Measurements from ENCODE around the gene CYP46A1. TPM values are rescaled to one million over a fixed set of nuclear protein-coding genes. Genes with fewer than 3 reads are reported as not detected.
A peak's percentile ranks its signal among the peaks of the same experiment; 100 is the strongest.

CYP46A1 gene
- total and polyA plus RNA-seq, 4 experiments from 2014 or later, result 0.15 to 0.36 TPM; not detected in 2

DNA sequence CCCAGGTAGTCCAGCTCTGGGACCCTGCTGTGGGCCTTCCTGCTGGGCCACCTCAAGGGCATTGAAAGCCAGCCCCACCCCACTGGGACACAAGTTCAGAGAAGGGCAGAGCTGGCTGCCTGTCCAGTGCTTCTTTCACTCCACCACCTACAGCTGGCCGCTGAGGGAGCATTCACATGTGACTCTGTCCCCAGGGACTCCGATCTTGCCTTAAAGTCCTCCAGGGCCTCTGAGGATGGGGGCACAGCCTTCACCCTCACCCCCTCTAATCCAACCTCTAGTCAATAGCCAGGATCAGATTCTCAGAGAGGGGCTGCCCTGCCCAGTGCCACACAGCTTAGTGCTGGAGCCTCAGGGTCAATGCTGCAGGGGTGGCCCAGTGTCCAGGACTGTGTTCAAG is 5.0 kb upstream of the CYP46A1 start:
- POLR2A ChIA-PET (ENCODE audit: partially characterized antibody), result no interaction called here
- H3K36me3 ChIP-seq (ENCODE audit: insufficient read depth, low read length), result no peaks in the 10 kb centered on the region
- H3K27me3 Mint-ChIP-seq, result peaks cover 0 to 2% of the 10 kb centered on the region in 2 donors
- peaks cover 5 to 21% (median 11%) of the 10 kb centered on the region in 4 donors for H3K4me1 Mint-ChIP-seq
- no peak overlapping the region for H3K4me3 Mint-ChIP-seq
- H3K9me3 Mint-ChIP-seq, result peaks cover 0 to 15% (median 7%) of the 10 kb centered on the region in 8 donors
- no peak for DNase-seq
- intact Hi-C loops (cut with micrococcal nuclease), result no loop called here
- no peak overlapping the region for H3K27ac ChIP-seq (ENCODE audit: low read depth, low read length)
- H3K9me3 ChIP-seq (ENCODE audit: control insufficient read depth in 1 of 2, low read length in 2 of 2), result no peaks in the 10 kb centered on the region
- no peaks in the 10 kb centered on the region for H3K27me3 ChIP-seq (ENCODE audit: insufficient read depth, low read length)
- CTCF ChIA-PET (ENCODE audit: partially characterized antibody), result interaction anchor here (1.4 to 1.8 kb wide), 2 partner anchors 10 to 12 kb away, joined by 3 to 9 read pairs; no protein-coding TSS in a partner anchor
- H3K4me3 ChIP-seq (ENCODE audit: low read length in 2 of 2), result no peak overlapping the region
- H3K27ac Mint-ChIP-seq, result no peak overlapping the region
- peaks cover 0 to 3% of the 10 kb centered on the region in 2 donors for H3K36me3 Mint-ChIP-seq
- H3K4me1 ChIP-seq (ENCODE audit: insufficient read depth, low read length), result peaks cover 26% of the 10 kb centered on the region

DNA sequence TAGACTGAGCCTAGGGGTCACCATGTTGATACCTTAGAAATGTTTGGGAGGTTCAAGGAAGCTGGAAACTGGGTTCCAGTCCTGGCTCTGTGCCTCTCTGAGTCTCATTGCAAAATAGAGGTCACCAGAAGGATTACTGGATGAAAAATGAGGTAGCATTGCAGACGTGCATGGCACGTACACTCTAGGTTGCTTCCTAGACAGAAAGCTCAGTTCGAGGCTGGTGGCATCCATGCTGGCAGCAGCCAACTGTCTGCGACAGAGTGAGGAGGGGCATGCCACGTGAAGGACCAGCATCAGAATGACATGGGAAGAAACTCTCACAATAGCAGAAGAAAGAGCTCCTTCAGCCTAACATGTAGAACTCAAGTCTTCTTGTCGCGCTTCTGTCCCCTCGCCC is 4.6 kb upstream of the CYP46A1 start:
- no peak for DNase-seq
- Histone ChIP-seq H3K27ac (ENCODE audit: low read depth, low read length) (no peak overlapping the region), H3K27me3 (ENCODE audit: insufficient read depth, low read length) (no peaks in the 10 kb centered on the region), H3K4me3 (ENCODE audit: low read length in 2 of 2) (no peak overlapping the region), H3K4me1 (ENCODE audit: insufficient read depth, low read length) (peaks cover 26% of the 10 kb centered on the region), H3K9me3 (ENCODE audit: control insufficient read depth in 1 of 2, low read length in 2 of 2) (no peaks in the 10 kb centered on the region), H3K36me3 (ENCODE audit: insufficient read depth, low read length) (no peaks in the 10 kb centered on the region)
- Mint-ChIP-seq H3K4me1 (peaks cover 5 to 21% (median 11%) of the 10 kb centered on the region in 4 donors), H3K9me3 (peaks cover 0 to 15% (median 7%) of the 10 kb centered on the region in 8 donors), H3K27me3 (peaks cover 0 to 2% of the 10 kb centered on the region in 2 donors), H3K4me3 (no peak overlapping the region), H3K27ac (no peak overlapping the region), H3K36me3 (peaks cover 0 to 3% of the 10 kb centered on the region in 2 donors)
- ChIA-PET POLR2A (ENCODE audit: partially characterized antibody) (no interaction called here), CTCF (ENCODE audit: partially characterized antibody) (interaction anchor here (1.4 to 1.8 kb wide), 2 partner anchors 9 to 12 kb away, joined by 3 to 9 read pairs; no protein-coding TSS in a partner anchor)
- intact Hi-C loops (cut with micrococcal nuclease), result no loop called here

GRCh38 chr14:99679996-99680395 is 4.1 kb upstream of the CYP46A1 start:
- CTCF ChIA-PET (ENCODE audit: partially characterized antibody), result interaction anchor here (1.4 to 1.8 kb wide), 2 partner anchors 9 to 13 kb away, joined by 3 to 9 read pairs; no protein-coding TSS in a partner anchor
- Histone ChIP-seq H3K27ac (ENCODE audit: low read depth, low read length) (no peak overlapping the region), H3K27me3 (ENCODE audit: insufficient read depth, low read length) (no peaks in the 10 kb centered on the region), H3K4me3 (ENCODE audit: low read length in 2 of 2) (no peak overlapping the region), H3K36me3 (ENCODE audit: insufficient read depth, low read length) (no peaks in the 10 kb centered on the region), H3K9me3 (ENCODE audit: control insufficient read depth in 1 of 2, low read length in 2 of 2) (no peaks in the 10 kb centered on the region), H3K4me1 (ENCODE audit: insufficient read depth, low read length) (peaks cover 26% of the 10 kb centered on the region)
- H3K27ac Mint-ChIP-seq, result no peak overlapping the region
- no peak for DNase-seq
- H3K9me3 Mint-ChIP-seq, result peaks cover 0 to 15% (median 7%) of the 10 kb centered on the region in 8 donors
- H3K4me3 Mint-ChIP-seq, result no peak overlapping the region
- POLR2A ChIA-PET (ENCODE audit: partially characterized antibody), result no interaction called here
- intact Hi-C loops (cut with micrococcal nuclease), result loop anchor here (5.0 kb wide), 2 partner anchors 387 to 512 kb away; partner anchors contain the start of gene EVL
- peaks cover 0 to 3% of the 10 kb centered on the region in 2 donors for H3K36me3 Mint-ChIP-seq
- H3K4me1 Mint-ChIP-seq, result peaks cover 5 to 21% (median 11%) of the 10 kb centered on the region in 4 donors
- H3K27me3 Mint-ChIP-seq, result peaks cover 0 to 2% of the 10 kb centered on the region in 2 donors

- Mint-ChIP-seq H3K27me3 (peaks cover 0 to 2% of the 10 kb centered on the region in 2 donors), H3K9me3 (peaks cover 0 to 15% (median 7%) of the 10 kb centered on the region in 8 donors), H3K4me1 (peaks cover 6 to 21% (median 11%) of the 10 kb centered on the region in 4 donors), H3K4me3 (peak overlapping the region in 4 of 8 donors; percentile 32 to 64 (median 40)), H3K36me3 (peaks cover 0 to 3% of the 10 kb centered on the region in 2 donors), H3K27ac (no peak overlapping the region)
- POLR2A ChIA-PET (ENCODE audit: partially characterized antibody), result no interaction called here
- Histone ChIP-seq H3K27ac (ENCODE audit: low read depth, low read length) (no peak overlapping the region), H3K27me3 (ENCODE audit: insufficient read depth, low read length) (no peaks in the 10 kb centered on the region), H3K4me1 (ENCODE audit: insufficient read depth, low read length) (peaks cover 24% of the 10 kb centered on the region), H3K9me3 (ENCODE audit: control insufficient read depth in 1 of 2, low read length in 2 of 2) (no peaks in the 10 kb centered on the region), H3K4me3 (ENCODE audit: low read length in 2 of 2) (no peak overlapping the region), H3K36me3 (ENCODE audit: insufficient read depth, low read length) (no peaks in the 10 kb centered on the region)
- CTCF ChIA-PET (ENCODE audit: partially characterized antibody), result interaction anchor here (1.0 to 1.8 kb wide), 4 partner anchors 8 to 205 kb away, joined by 3 to 5 read pairs (median 3); no protein-coding TSS in a partner anchor
- DNase-seq, result no peak
- intact Hi-C loops (cut with micrococcal nuclease), result loop anchor here (5.0 kb wide), 2 partner anchors 386 to 511 kb away; partner anchors contain the start of gene EVL
Observed at GRCh38 chr14:99681101-99681831, 2.8 kb upstream of the CYP46A1 start.

- H3K4me1 Mint-ChIP-seq, result peaks cover 2 to 16% (median 8%) of the 10 kb centered on the region in 4 donors
- peaks cover 0 to 3% of the 10 kb centered on the region in 2 donors for H3K27me3 Mint-ChIP-seq
- ChIA-PET POLR2A (ENCODE audit: partially characterized antibody) (no interaction called here), CTCF (ENCODE audit: partially characterized antibody) (interaction anchor here (1.1 to 1.8 kb wide), 4 partner anchors 9 to 204 kb away, joined by 3 to 5 read pairs (median 3); no protein-coding TSS in a partner anchor)
- no peak overlapping the region for H3K4me3 ChIP-seq (ENCODE audit: low read length in 2 of 2)
- H3K9me3 Mint-ChIP-seq, result peaks cover 0 to 15% (median 7%) of the 10 kb centered on the region in 8 donors
- H3K4me3 Mint-ChIP-seq, result peak overlapping the region in 4 of 8 donors; percentile 25 to 64 (median 40)
- H3K36me3 ChIP-seq (ENCODE audit: insufficient read depth, low read length), result no peaks in the 10 kb centered on the region
- H3K36me3 Mint-ChIP-seq, result peaks cover 0 to 3% of the 10 kb centered on the region in 2 donors
- no peak overlapping the region for H3K27ac ChIP-seq (ENCODE audit: low read depth, low read length)
- intact Hi-C loops (cut with micrococcal nuclease), result loop anchor here (2.0 to 5.0 kb wide), 3 partner anchors 163 to 511 kb away; partner anchors contain the start of gene EVL
- H3K27ac Mint-ChIP-seq, result no peak overlapping the region
- no peaks in the 10 kb centered on the region for H3K9me3 ChIP-seq (ENCODE audit: control insufficient read depth in 1 of 2, low read length in 2 of 2)
- DNase-seq, result no peak
- no peaks in the 10 kb centered on the region for H3K27me3 ChIP-seq (ENCODE audit: insufficient read depth, low read length)
- peaks cover 18% of the 10 kb centered on the region for H3K4me1 ChIP-seq (ENCODE audit: insufficient read depth, low read length)
Observed at GRCh38 chr14:99681832-99682148, 2.3 kb upstream of the CYP46A1 start.

- H3K27me3 Mint-ChIP-seq, result peaks cover 3 to 6% of the 10 kb centered on the region in 2 donors
Observed at GRCh38 chr14:99682809-99683618, 1.1 kb upstream of the CYP46A1 start.

More at GRCh38 chr14:99682809-99683618, 1.1 kb upstream of the CYP46A1 start:
- ChIA-PET POLR2A (ENCODE audit: partially characterized antibody) (interaction anchor here (1.0 to 2.1 kb wide), 3 partner anchors 78 to 202 kb away, joined by 3 to 13 read pairs (median 3); partner anchors contain the start of genes CCNK and SETD3), CTCF (ENCODE audit: partially characterized antibody) (interaction anchor here (0.6 to 1.5 kb wide), 5 partner anchors 21 to 203 kb away, joined by 3 read pairs; no protein-coding TSS in a partner anchor)
- Histone ChIP-seq H3K27ac (ENCODE audit: low read depth, low read length) (peak overlapping the region; percentile 71), H3K9me3 (ENCODE audit: control insufficient read depth in 1 of 2, low read length in 2 of 2) (no peaks in the 10 kb centered on the region), H3K27me3 (ENCODE audit: insufficient read depth, low read length) (no peaks in the 10 kb centered on the region), H3K4me3 (ENCODE audit: low read length in 2 of 2) (peak overlapping the region; percentile 86 to 92), H3K4me1 (ENCODE audit: insufficient read depth, low read length) (peaks cover 16% of the 10 kb centered on the region), H3K36me3 (ENCODE audit: insufficient read depth, low read length) (no peaks in the 10 kb centered on the region)
- DNase-seq, result peak; percentile 77 to 81 (median 79)
- peaks cover 3 to 19% (median 7%) of the 10 kb centered on the region in 4 donors for H3K4me1 Mint-ChIP-seq
- H3K4me3 Mint-ChIP-seq, result peak overlapping the region; percentile 86 to 97 (median 94)
- peaks cover 0 to 13% (median 6%) of the 10 kb centered on the region in 8 donors for H3K9me3 Mint-ChIP-seq
- peaks cover 0 to 3% of the 10 kb centered on the region in 2 donors for H3K36me3 Mint-ChIP-seq
- peak overlapping the region; percentile 41 to 93 (median 68) for H3K27ac Mint-ChIP-seq
- intact Hi-C loops (cut with micrococcal nuclease), result loop anchor here (2.0 to 5.0 kb wide), 3 partner anchors 164 to 509 kb away; partner anchors contain the start of gene EVL
